ENCODE measurements around the gene TTLL5.

The TTLL5 gene

DNA sequence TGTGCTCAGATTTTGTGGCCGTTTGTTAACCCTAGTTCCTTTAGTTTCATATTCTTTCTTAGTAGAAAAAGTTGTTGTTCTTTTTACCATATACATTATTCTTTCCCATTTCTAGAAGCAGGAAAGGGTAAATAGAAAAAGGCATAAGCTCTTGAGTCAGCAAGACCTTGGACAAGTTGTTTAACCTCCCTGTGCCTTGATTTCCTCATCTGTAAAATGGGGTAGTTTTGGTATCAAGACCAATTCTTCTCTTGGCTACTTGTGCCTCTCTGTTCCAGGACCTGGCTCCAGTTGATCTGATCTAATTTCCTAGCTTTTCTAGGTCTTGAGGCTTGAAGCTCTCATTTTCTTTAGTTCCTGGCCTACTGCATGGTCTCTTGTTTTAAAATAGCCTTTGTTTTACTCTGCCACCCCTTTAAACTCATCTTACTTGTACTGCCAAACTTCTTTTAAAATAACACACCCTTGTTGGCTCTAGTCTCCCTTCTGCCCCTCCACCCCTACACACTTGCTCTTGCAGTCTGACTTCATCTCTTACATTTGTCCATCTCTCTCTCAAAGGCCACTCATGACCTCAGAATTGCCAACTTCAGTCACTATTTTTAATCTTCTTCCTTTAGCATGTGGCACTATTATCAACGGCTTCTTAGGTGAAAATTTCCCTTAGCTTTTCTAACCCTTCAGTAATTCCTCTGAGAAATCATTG, 143.7 kb downstream of the TTLL5 start:
- no peak for DNase-seq (ENCODE audit: low read depth)

DNA sequence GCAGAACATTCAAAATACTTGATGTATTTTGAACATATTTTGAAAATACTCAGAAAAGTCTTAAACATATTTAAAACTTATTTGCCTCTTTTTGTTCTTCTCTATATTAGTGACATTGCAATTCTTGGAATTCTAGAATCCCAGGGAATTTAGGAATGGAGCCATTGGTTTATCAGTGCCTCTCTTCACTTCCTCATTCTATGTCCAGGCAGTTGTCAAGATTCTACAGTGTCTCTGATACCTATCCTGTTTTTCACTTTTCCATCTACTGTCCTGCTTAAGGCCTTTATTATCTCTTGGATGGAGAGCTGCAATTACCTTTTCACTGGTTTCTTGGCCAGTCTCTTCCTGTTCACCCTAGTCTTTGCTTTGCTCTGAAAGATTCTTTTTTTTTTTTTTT, 144.6 kb downstream of the TTLL5 start:
- no peak for DNase-seq (ENCODE audit: low read depth)

DNA sequence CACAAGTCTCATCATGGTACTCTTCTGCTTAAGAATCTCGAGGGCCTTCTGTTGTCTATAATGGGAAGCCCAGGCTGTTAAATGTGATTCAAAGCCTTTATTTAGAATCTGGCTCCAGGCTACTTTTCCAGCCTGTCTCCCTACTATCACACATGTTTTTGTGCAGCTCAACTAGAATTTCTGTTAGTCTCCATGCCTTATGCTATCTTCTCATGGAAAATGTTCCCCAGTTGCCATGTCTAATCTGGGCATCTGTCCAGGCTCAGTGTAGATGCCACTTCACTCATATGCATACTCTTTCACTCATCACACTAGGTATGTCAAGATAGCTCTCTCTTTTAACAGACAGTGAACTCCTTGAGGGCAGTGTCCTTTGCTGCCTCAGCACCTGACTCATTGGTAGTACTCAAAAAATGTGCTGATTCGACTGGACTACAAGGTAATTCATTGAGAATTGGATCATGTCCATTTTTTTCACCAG, 145.3 kb downstream of the TTLL5 start:
- DNase-seq (ENCODE audit: low read depth): no peak

DNA sequence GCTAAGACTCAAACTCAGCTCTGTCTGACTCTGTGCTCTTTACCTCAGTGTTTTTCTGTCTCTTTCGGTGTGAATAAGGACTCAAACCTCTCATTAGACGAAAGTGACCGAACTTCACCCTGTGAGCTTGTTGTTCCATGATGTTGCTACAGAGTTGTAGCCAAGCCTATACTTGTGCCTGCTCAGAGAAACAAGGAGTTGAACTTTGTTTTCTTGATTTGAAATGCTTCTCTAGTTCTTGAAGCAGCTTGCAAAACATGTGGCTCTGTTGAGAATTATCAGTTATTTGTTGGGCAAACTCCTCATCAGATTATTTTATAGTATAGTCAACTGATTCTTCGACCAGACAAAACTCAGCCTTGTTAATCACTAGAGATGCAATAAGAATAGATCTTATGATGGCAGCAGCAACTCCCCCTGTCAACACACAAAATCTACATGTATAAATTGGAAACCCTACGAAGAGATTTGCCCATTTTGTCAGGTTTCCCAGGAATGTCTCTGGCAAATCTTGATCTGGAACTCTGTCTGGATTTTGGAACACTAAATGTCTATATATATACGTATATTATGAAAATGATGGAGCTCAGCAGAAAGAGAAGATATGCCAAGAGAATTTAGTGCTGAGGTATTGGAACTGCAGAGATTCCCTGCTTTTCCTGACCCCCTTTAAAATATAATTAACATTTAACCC, 146.8 kb downstream of the TTLL5 start:
- DNase-seq (ENCODE audit: low read depth): no peak

DNA sequence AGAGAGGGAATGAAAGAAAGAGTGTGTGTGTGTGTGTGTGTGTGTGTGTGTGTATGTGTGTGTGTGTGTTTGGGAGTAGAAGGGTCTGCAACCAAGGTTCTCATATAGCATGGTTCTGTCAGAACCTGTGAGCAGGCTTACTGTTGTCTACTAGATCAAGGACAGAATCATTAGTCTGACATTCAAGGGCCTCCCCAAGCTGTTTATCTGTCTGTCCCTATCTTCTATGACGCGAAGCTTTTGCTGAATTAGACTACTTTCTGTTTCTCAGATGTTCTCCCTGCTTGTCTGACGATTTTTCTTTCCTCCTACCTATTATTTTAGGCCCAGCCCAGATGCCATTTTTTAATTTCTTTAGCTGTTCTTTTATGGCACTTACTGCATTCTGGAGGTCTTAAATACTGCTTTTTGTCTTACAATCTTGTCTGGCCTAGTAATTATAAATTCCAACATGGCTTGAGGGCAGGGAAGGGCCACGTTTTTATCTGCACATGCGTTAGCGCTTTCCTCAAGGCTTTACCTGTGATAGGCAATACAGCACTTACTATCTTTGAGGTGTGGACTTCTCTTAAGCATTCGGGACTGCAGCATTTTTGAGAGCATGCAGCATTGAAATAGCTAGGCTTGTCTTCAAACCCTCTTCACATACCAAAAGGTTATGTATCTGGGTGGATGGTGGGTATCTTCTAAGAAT, 150.2 kb downstream of the TTLL5 start:
- no peak for DNase-seq (ENCODE audit: low read depth)

DNA sequence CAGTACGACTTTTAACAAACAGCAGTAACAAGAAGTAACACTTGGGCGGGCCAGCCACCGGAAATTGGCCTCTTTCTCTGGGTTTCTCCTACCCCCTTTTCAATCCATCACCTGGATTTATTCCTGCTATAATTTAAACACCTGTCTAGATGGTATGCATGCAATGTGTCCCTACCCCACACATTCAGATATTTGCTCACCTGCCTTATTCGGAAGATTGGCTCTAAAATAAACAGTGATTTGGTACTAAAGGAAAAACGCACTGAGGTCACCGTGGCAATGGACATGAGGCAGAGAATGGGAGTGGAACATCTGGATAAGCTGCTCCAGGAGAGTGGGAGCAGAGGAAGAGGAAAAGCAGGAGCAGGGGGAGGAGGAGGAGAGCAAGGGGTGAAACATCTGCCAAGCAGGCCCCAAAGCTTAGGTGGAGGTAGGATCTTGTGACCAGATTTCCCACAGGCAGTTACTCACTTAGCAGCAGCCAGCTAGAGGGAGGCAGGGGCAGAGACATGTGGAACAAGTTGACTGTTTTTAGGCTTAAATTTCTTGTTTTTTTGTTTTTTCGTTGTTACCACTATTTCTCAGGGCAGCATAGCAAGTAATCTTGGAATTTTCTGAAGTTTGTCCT, 150.9 kb downstream of the TTLL5 start:
- DNase-seq (ENCODE audit: low read depth): no peak

DNA sequence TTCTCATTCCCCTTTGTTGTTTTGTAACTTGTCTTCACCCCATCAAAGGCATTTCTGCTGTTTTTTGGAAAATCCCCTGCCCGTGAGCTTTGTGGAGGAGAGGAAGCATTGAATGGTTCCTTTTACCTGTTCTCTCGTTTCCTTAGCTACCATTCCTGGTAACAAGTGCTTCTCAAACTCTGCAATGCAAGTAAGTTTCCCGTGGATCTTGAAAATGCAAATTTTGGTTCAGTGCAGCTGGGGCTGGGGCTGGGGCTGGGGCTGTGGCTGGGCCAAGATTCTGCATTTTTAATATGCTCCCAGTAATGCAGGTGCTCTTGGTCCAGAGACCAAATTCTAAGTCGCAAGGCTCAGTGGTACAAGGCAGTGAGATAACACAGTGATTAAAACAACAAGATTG, 151.6 kb downstream of the TTLL5 start:
- DNase-seq (ENCODE audit: low read depth): no peak

DNA sequence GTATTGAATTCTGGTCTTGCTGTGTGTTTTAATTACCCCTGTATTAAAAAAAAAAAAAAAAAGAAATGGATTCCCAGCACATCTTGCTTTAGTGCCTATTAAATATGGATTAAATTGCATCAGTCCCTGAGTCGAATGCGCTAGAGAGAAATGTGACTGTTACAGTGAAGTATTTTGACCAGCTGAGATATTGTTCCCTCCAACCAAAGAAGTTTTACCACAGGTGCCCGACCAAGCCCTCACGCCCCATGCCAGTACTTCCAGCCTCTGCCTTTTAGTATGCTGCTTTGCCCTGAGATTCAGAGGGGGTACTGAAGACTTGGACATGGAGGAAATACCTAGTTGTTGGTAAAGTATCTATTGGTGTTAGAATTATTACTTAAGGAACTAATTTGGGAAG, 159.7 kb downstream of the TTLL5 start:
- DNase-seq (ENCODE audit: low read depth): no peak

DNA sequence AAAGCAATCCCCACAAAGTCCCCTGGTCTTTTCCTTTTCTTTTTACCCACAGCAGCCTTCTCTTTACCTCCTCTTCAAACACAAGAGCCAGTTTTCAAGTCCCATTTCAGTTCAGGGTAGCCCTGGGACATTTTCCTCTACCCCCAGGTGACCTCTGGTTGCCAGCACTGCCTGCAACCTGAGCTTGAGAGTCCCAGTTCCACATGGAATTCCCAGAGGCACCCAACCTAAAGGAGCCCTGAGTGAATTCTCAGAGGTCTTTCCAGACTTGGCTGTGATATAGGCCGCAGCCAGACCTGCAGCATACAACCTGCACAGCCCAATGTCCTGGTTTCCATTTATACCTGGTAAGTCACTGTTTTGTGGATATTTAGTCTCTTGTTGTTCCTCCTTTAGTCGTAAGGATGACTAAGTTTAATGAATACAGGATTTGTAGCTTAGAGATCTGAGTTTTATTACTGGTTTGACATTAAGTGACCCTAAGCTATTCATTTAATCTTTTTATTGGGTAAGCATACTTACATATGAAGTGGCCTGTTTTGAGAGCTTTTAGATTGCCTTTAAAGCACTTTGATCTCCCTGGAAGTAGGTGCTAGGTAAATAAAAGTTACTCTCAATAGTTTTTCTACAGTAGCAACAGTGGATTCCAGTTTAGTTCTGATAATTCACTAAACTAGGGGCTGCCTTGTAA, 160.9 kb downstream of the TTLL5 start:
- no peak for DNase-seq (ENCODE audit: low read depth)

DNA sequence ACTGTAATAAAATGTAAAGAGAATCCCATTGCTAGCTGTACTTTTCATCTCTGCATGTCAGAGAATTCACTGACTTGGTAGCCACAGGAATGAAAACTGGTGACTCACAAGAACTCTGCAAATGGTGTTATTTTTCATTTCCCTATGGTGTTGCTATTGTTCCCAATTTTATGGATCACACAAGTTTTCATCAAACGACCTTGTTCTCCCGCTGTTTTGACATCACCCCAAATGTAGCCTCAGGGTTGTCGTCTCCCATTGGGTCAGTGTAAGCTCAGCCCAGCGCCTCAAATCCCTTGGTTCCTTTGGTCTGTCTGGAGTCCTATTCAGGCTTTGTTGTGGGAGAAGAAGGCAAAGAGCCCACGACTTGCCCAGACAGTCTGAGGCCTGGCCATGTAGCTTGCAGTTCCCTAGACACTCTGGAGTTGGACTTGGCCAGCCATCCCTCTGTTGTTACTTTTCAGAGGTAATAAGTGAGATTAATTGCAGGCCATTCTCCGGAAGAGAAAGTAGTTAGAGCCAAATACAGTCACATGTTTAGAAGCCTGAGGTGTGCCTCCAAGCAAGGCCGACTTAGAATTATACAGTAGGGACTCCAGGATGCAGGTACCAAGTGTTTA, 161.6 kb downstream of the TTLL5 start:
- DNase-seq (ENCODE audit: low read depth): no peak

DNA sequence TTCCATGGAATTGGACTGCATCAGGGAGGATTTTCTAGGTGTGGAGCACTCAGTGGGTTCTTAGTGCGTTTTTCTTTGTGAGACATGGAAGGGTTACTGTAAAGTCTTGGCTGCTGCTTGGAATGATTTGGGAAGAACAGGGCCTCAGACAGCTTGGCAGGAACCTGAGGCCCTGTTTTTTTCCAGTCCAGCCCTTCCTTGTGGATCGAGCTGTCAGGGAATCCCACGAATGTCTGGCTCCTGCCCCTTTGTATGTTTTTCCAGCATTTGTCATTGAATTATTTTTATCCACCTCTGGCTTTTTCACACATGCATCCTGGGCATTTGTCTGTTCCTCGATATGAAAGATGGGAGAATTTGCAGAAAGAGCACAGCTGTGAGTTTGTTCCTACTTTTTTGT, 162.3 kb downstream of the TTLL5 start:
- no peak for DNase-seq (ENCODE audit: low read depth)

DNA sequence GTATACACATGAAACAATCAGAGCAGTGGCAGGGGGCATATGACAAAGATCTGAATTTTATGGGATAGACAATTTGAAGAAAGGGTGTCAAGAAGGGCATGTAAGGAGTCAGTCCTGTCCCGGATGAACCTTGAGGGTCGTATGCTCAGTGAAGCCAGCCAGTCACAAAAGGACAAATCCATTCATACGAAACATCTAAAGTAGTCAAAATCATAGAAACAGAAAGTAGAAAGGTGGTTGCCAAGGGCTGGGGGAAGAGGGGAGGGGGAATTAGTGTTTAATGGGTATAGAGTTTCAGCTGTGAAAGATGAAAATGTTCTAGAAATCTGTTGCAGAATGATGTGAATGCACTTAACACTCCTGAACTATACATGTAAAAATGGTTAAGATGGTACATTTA, 163.3 kb downstream of the TTLL5 start:
- no peak for DNase-seq (ENCODE audit: low read depth)

DNA sequence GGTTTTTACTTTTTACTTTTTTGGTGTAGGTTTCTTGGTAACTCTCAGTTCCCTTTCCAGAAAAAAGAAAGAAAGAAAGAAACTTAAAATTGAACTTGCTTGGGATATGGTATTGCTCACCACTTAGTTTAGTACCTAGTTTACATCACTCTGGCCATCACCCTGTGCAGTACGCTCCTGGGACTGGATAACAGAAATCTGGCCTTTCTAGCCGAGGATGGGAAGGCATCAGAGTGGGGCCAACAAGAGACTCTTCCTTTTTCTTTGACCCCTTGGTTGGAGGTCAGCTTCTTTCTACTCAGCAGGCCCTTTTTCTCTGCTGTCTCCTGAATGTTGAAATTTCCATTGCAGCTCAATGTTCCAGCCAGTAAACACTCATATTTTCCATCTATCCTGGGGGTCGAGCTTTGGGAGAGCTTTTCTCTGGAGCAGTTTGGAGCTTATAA, 164.1 kb downstream of the TTLL5 start:
- no peak for DNase-seq (ENCODE audit: low read depth)

DNA sequence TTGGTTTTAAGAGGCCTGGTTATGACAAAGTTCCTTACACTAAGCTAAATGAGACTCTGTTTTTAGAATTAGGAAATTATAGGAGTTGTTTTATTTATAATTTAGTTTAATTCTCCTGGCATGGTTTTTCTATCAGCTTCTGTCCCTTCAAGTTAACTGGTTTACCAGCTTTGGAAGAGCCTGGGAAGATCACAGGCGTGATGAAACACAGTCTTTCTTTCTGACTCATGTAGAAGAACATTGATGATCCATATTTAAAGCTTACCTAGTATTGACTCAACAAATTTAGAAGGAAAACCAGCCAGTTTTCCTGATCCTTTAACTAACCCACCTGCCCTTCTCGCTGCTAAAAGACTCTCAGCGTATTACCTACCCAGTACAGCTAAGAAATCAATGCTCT, 165.6 kb downstream of the TTLL5 start:
- no peak for DNase-seq (ENCODE audit: low read depth)

DNA sequence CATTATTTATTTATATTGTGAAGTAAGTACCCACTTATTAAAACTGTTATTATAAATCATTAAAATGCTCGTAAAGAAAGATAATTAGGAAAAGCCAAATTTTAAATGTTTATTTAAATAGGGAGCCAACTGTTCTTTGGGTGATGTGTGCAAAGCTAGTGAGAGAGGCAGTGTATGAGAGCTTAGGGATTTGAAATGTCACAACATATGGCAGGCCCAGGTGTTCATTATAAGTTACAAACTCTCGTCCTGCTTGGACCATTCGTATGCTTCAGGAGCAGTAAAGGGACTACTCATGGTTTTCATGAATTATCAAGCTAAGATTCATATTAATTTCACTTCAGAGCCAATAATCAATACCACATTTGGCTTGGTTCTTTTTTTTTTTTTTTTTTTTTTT, 166.3 kb downstream of the TTLL5 start:
- DNase-seq (ENCODE audit: low read depth): no peak

DNA sequence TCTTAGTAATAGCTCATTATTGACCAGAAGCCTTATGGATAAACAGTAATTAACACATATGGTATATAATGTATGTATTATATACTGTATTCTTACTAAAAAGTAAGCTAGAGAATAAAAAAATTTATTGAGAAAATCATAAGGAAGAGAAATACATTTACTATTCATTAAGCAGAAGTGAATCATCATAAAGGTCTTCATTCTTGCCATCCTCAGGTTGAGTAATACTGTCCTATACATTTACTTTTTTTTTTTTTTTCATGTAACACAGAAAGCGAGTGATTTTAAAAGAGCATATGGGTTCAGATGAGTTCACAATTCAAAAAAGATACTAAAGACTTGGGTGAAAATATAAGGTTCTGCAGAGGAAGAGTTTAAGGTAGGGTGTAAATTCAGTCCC, 168.3 kb downstream of the TTLL5 start:
- no peak for DNase-seq (ENCODE audit: low read depth)

DNA sequence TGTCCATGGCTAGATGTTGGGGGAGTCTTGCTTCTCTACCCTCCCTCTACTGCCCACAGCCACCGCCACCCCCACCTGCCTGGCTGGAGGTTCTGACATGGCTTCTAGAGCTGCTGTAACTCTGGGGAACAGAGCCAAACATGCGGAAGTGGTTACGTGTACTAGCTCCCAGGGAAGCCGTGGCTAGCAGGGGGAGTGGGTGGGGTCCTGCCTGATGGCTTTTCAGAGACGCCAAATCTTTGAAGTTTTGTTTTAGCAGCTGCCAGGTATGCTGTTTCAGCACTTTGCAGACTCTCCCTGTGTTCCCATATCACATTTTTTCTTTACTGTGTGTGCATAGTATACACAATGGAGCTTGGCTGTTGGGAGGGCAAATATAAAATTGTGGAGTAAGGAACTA, 170.4 kb downstream of the TTLL5 start:
- peak; percentile 9 for DNase-seq (ENCODE audit: low read depth)

DNA sequence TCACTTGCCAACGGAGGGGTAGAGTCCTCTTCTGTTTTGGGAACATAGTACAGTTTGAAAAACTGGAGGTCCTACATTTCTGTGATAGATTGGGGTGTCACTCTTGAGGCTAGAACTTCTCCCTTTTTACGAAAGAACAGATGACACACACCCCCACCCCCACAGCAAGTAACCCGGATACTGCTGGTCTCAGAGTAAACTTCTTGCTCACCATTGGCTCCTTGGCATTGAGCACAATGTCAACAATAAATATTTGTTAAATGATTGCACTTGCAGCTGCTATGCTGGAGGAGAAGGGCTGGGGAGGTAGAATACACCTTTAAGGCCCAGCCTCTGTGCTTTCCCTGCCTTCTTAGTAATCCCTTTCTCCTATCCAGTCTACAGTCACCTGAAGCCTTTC, 170.9 kb downstream of the TTLL5 start:
- no peak for DNase-seq (ENCODE audit: low read depth)

DNA sequence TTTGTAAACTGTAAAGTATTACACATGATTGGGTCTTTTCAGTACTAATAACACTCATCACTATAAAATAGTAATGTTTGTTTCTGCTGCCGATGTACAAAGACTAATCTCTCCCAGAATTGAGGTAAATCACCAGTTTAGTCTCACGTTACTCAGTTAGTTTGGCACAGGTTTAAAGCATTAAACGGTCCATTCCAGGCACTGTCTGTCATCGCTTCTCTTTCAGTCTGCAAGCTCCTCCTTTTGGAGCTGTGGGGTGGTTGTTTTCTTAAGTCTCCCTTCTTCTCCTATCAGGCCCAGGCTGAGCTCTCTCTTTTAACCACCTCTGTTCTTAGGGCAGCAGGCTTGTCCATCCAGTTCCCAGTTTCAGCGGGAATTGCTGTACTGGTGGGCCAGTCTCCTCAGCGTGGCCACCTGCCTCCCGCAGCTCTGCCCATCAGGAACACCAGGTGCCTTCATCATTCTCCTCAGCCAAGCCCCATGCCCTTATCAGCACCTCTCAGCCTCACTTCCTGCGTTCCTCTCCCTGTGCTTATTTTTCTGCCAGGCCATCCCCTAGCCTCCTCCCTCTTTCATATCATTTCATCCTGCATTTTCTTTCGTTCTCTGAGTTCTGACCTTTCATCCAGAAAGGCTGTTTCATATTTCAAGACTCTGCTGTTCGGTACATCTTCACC, 171.7 kb downstream of the TTLL5 start:
- no peak for DNase-seq (ENCODE audit: low read depth)

DNA sequence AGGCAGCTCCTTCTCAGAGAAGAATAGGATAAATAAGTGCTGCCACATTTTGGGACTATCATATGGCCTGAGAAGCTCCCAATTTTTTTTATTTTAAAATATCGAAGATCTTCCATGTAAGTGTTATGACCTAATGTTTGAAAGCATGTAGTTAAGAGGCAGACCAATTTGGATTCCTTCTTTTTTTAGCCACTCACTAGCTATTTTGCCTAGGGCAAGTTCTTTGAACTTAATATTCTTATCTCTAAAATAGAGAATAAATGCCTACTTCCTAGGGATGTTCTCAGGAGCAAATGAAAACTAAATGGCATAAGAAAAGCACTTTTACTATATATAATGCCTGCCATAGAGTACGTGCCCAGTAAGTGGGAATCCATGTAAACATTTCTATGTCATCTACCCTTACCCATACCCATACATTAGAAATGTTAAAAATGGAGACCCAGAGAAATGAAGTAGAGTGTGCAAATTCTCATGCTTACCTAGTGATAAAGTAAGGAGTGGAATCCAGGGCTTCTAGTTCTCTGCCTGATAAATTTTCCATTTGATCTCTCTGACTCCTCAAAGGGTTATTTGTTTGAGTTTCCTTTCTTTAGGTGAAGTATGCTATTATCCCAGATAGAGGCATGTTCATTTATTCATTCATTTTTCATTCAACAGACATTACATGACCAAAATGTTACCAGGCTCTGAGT, 172.4 kb downstream of the TTLL5 start:
- no peak for DNase-seq (ENCODE audit: low read depth)
